Activated naive CD4-positive, alpha-beta T cell treated with anti-CD3 and anti-CD28 coated beads for 36 hours (primary cell): ENCODE data around the gene OR6T1. TPM values are rescaled to one million over a fixed set of nuclear protein-coding genes. Genes with fewer than 3 reads are reported as not detected.

ENCODE experiments used
- CTCF ChIA-PET: fragments of 350-600 bp; sonication (Branson Sonifier 250); formaldehyde crosslinking; loops from one replicate; lab custom pipeline; 2021; ENCODE audit warnings: antibody characterized with exemption; lab: Charles Lee
- DNase-seq: peaks from one replicate; pipeline ENCODE4 v3.0.0-alpha.2; 2020
- H3K27ac Mint-ChIP-seq: one replicate; pipeline ENCODE4 v1.8.0; 2021; ENCODE audit warnings: mild to moderate bottlenecking, mixed read lengths
- H3K27me3 Mint-ChIP-seq: one replicate; pipeline ENCODE4 v1.8.0; 2021; ENCODE audit warnings: low read depth, mixed read lengths
- H3K36me3 Mint-ChIP-seq: one replicate; pipeline ENCODE4 v1.8.0; 2021; ENCODE audit warnings: low read depth, mixed read lengths
- H3K4me1 Mint-ChIP-seq: one replicate; pipeline ENCODE4 v1.8.0; 2021; ENCODE audit warnings: low read depth, mixed read lengths
- H3K4me3 Mint-ChIP-seq: one replicate; pipeline ENCODE4 v1.8.0; 2021; ENCODE audit warnings: mild to moderate bottlenecking, moderate library complexity, mixed read lengths
- H3K9me3 Mint-ChIP-seq: one replicate; pipeline ENCODE4 v1.8.0; 2021; ENCODE audit warnings: mixed read lengths
- intact Hi-C: fragments of 100-400 bp; cut with micrococcal nuclease; formaldehyde crosslinking; loops from one replicate; pipeline ENCODE4 v1.15.1; 2023
- total RNA-seq, 2 experiments: library from RNA; stranded (reverse); gene quantifications; one replicate each; pipeline ENCODE4 v1.2.3, GENCODE V29; 2021

OR6T1 gene
- total RNA-seq, 2 experiments from 2014 or later: not detected

GRCh38 chr11:123904932-123905331, 38.7 kb downstream of the OR6T1 start:
- H3K27ac Mint-ChIP-seq: no peak overlapping the region
- CTCF ChIA-PET: no interaction called here
- H3K9me3 Mint-ChIP-seq: no peaks in the 10 kb centered on the region
- intact Hi-C loops: no loop called here
- H3K4me3 Mint-ChIP-seq: no peak overlapping the region
- no peaks in the 10 kb centered on the region for H3K4me1 Mint-ChIP-seq
- no peak for DNase-seq
- H3K36me3 Mint-ChIP-seq: no peaks in the 10 kb centered on the region
- no peaks in the 10 kb centered on the region for H3K27me3 Mint-ChIP-seq

- Mint-ChIP-seq H3K9me3 (no peaks in the 10 kb centered on the region), H3K27me3 (no peaks in the 10 kb centered on the region), H3K27ac (no peak overlapping the region), H3K4me1 (no peaks in the 10 kb centered on the region), H3K36me3 (no peaks in the 10 kb centered on the region), H3K4me3 (no peak overlapping the region)
- no peak for DNase-seq
- intact Hi-C loops: no loop called here
- CTCF ChIA-PET: no interaction called here
Observed at GRCh38 chr11:123903932-123904331, 39.7 kb downstream of the OR6T1 start.

- Mint-ChIP-seq H3K27ac (no peak within 1 kb of the TSS), H3K4me3 (no peak within 1 kb of the TSS), H3K9me3 (no peaks in the 10 kb centered on the region), H3K4me1 (no peaks in the 10 kb centered on the region), H3K27me3 (no peaks in the 10 kb centered on the region), H3K36me3 (no peaks in the 10 kb centered on the region)
- CTCF ChIA-PET: no interaction called here
- intact Hi-C loops: no loop called here
- DNase-seq: no peak
Observed at GRCh38 chr11:123901867-123902266, 41.8 kb downstream of the OR6T1 start, which contains the start of gene OR8D4. Gene OR8D4 (plus strand): TSS chr11:123902167. CDS start chr11:123906432, 4,265 bp downstream.

- intact Hi-C loops: no loop called here
- no peak overlapping the region for H3K27ac Mint-ChIP-seq
- CTCF ChIA-PET: no interaction called here
- H3K27me3 Mint-ChIP-seq: peaks cover 3% of the 10 kb centered on the region
- no peak for DNase-seq
- H3K36me3 Mint-ChIP-seq: no peaks in the 10 kb centered on the region
- no peaks in the 10 kb centered on the region for H3K9me3 Mint-ChIP-seq
- H3K4me1 Mint-ChIP-seq: no peaks in the 10 kb centered on the region
- H3K4me3 Mint-ChIP-seq: no peak overlapping the region
Observed at GRCh38 chr11:123899792-123900191, 43.8 kb downstream of the OR6T1 start.

Other genes with a start within 250 kb of the OR6T1 start
- 1 to 10 TPM; 5.9 to 6.4 TPM for gene ZNF202, start 202.2 kb downstream of the OR6T1 start, total RNA-seq
- not detected for gene OR6X1, start 189.3 kb downstream of the OR6T1 start, total RNA-seq
- not detected for gene OR6M1, start 137.5 kb downstream of the OR6T1 start, total RNA-seq
- gene TMEM225, start 58.2 kb downstream of the OR6T1 start, total RNA-seq: not detected
- not detected for gene OR8D4, start 41.7 kb downstream of the OR6T1 start, total RNA-seq
- not detected for gene OR4D5, start 4.2 kb downstream of the OR6T1 start, total RNA-seq
- not detected for gene OR10S1, start 33.9 kb upstream of the OR6T1 start, total RNA-seq
- gene OR10G6, start 51.3 kb upstream of the OR6T1 start, total RNA-seq: not detected
- gene OR10G4, start 69.2 kb upstream of the OR6T1 start, total RNA-seq: not detected
- gene OR10G9, start 79.2 kb upstream of the OR6T1 start, total RNA-seq: not detected
- not detected for gene OR10G8, start 83.0 kb upstream of the OR6T1 start, total RNA-seq
- gene OR10G7, start 97.5 kb upstream of the OR6T1 start, total RNA-seq: not detected
- 10 to 100 TPM in 1 of 2 experiments, 1 to 10 TPM in 1; 9.7 to 11.4 TPM for gene VWA5A, start 171.6 kb upstream of the OR6T1 start, total RNA-seq
- gene OR10D3, start 239.5 kb upstream of the OR6T1 start, total RNA-seq: not detected